WTC11 (cell line): ENCODE measurements around the gene RETREG1. TPM values are rescaled to one million over a fixed set of nuclear protein-coding genes. Genes with fewer than 3 reads are reported as not detected.

ENCODE experiments used
- ATAC-seq: fragments of 200-7000 bp; cut with Tn5 transposase; 2 replicates; pipeline ENCODE4 v1.10.0; 2021; ENCODE audit warnings: mild to moderate bottlenecking, moderate library complexity
- CTCF ChIA-PET: fragments of 300-600 bp; sonication (Branson Sonifier 250); formaldehyde crosslinking; loops from one replicate; lab custom pipeline; 2021; ENCODE audit warnings: antibody characterized with exemption; lab: Charles Lee
- POLR2A ChIA-PET: fragments of 350-600 bp; sonication (Branson Sonifier 250); formaldehyde crosslinking; loops from one replicate; lab custom pipeline; 2021; ENCODE audit warnings: antibody characterized with exemption; lab: Charles Lee
- DNase-seq: peaks from one replicate; pipeline ENCODE4 v3.0.0; 2021; ENCODE audit warnings: low spot score
- H3K27ac Mint-ChIP-seq: 2 replicates; pipeline ENCODE4 v1.8.0; 2021; ENCODE audit warnings: mixed read lengths
- H3K27me3 Mint-ChIP-seq: 2 replicates; pipeline ENCODE4 v1.8.0; 2021; ENCODE audit warnings: low read depth, mild to moderate bottlenecking, moderate library complexity, mixed read lengths
- H3K36me3 Mint-ChIP-seq: 2 replicates; pipeline ENCODE4 v1.8.0; 2021; ENCODE audit warnings: mixed read lengths
- H3K4me1 Mint-ChIP-seq: 2 replicates; pipeline ENCODE4 v1.8.0; 2022; ENCODE audit warnings: mixed read lengths
- H3K4me3 Mint-ChIP-seq: 2 replicates; pipeline ENCODE4 v1.8.0; 2021; ENCODE audit warnings: mild to moderate bottlenecking, moderate library complexity, mixed read lengths
- H3K9me3 Mint-ChIP-seq: 2 replicates; pipeline ENCODE4 v1.8.0; 2021; ENCODE audit warnings: mixed read lengths
- CREM ChIP-seq: sonication (generic); formaldehyde crosslinking; IDR thresholded peaks from 2 replicates; pipeline ENCODE4 v1.8.1; 2022; ENCODE audit warnings: mild to moderate bottlenecking, missing genetic modification reagents, moderate library complexity
- CTCF ChIP-seq: fragments of 200-600 bp; IDR thresholded peaks from 2 replicates; pipeline ENCODE4 v1.8.0; 2022; ENCODE audit warnings: antibody characterized with exemption
- E2F5 ChIP-seq: sonication (generic); formaldehyde crosslinking; IDR thresholded peaks from 2 replicates; pipeline ENCODE4 v1.8.1; 2022; ENCODE audit warnings: mild to moderate bottlenecking, moderate library complexity, missing genetic modification reagents
- ELF4 ChIP-seq: sonication (generic); formaldehyde crosslinking; IDR thresholded peaks from 2 replicates; pipeline ENCODE4 v1.8.1; 2022; ENCODE audit warnings: low read depth, mild to moderate bottlenecking, moderate library complexity, missing genetic modification reagents
- EMX1 ChIP-seq: fragments of 250-450 bp; sonication (Bioruptor Pico); IDR thresholded peaks from 2 replicates; pipeline ENCODE4 v1.8.0; 2021; ENCODE audit warnings: mild to moderate bottlenecking
- ETV6 ChIP-seq: sonication (generic); formaldehyde crosslinking; IDR thresholded peaks from 2 replicates; pipeline ENCODE4 v1.8.1; 2022; ENCODE audit warnings: mild to moderate bottlenecking, missing genetic modification reagents
- FOXJ3 ChIP-seq: sonication (generic); formaldehyde crosslinking; IDR thresholded peaks from 2 replicates; pipeline ENCODE4 v1.9.0; 2021; ENCODE audit warnings: missing genetic modification reagents, mild to moderate bottlenecking, borderline replicate concordance
- GTF2I ChIP-seq: fragments of 250-450 bp; sonication (Bioruptor Pico); conservative IDR thresholded peaks from 2 replicates; pipeline ENCODE4 v1.4.0; 2021; ENCODE audit warnings: mild to moderate bottlenecking
- HMGA2 ChIP-seq: fragments of 250-450 bp; sonication (Bioruptor Pico); IDR thresholded peaks from 2 replicates; pipeline ENCODE4 v1.4.0; 2021; ENCODE audit warnings: mild to moderate bottlenecking, moderate library complexity
- KAT7 ChIP-seq: sonication (generic); formaldehyde crosslinking; IDR thresholded peaks from 2 replicates; pipeline ENCODE4 v1.8.1; 2023; ENCODE audit warnings: missing genetic modification reagents, mild to moderate bottlenecking, borderline replicate concordance
- MAX ChIP-seq: sonication (generic); formaldehyde crosslinking; IDR thresholded peaks from 2 replicates; pipeline ENCODE4 v1.8.0; 2022; ENCODE audit warnings: mild to moderate bottlenecking, missing genetic modification reagents
- NR2C2 ChIP-seq: sonication (generic); formaldehyde crosslinking; IDR thresholded peaks from 2 replicates; pipeline ENCODE4 v1.8.0; 2022; ENCODE audit warnings: mild to moderate bottlenecking, missing genetic modification reagents
- NR3C1 ChIP-seq: sonication (generic); formaldehyde crosslinking; conservative IDR thresholded peaks from 2 replicates; pipeline ENCODE4 v1.8.1; 2023; ENCODE audit warnings: low read depth, mild to moderate bottlenecking, missing genetic modification reagents
- PREB ChIP-seq: sonication (generic); formaldehyde crosslinking; IDR thresholded peaks from 2 replicates; pipeline ENCODE4 v1.8.1; 2022; ENCODE audit warnings: mild to moderate bottlenecking, missing genetic modification reagents, moderate library complexity, borderline replicate concordance
- SP1 ChIP-seq: sonication (generic); formaldehyde crosslinking; conservative IDR thresholded peaks from 2 replicates; pipeline ENCODE4 v1.8.1; 2022; ENCODE audit warnings: missing genetic modification reagents
- TEAD4 ChIP-seq: sonication (generic); formaldehyde crosslinking; IDR thresholded peaks from 2 replicates; pipeline ENCODE4 v1.8.0; 2022; ENCODE audit warnings: mild to moderate bottlenecking, missing genetic modification reagents
- USF1 ChIP-seq: sonication (generic); formaldehyde crosslinking; IDR thresholded peaks from 2 replicates; pipeline ENCODE4 v1.8.0; 2022; ENCODE audit warnings: mild to moderate bottlenecking, missing genetic modification reagents
- ZNF219 ChIP-seq: sonication (generic); formaldehyde crosslinking; IDR thresholded peaks from 2 replicates; pipeline ENCODE4 v1.8.0; 2023; ENCODE audit warnings: missing genetic modification reagents, mild to moderate bottlenecking, borderline replicate concordance
- total RNA-seq: library from RNA; stranded (reverse); gene quantifications from 3 replicates; pipeline ENCODE4 v1.2.3, GENCODE V29; 2021

Gene RETREG1
- total RNA-seq, 1 experiment from 2014 or later = 2.2 TPM

GRCh38 chr5:16550316-16550952 lies 66.4 kb downstream of the RETREG1 start:
- TF ChIP-seq PREB (CRISPR knock-in tag) (no peak), MAX (CRISPR knock-in tag) (no peak), CTCF (peak; percentile 59)
- H3K27ac Mint-ChIP-seq = no peak overlapping the region
- ATAC-seq (peak; percentile 69), DNase-seq (peak; percentile 56)
- ChIA-PET POLR2A (no interaction called here), CTCF (interaction anchor here (0.5 to 1.7 kb wide), 15 partner anchors 9 to 431 kb away, joined by 3 to 13 read pairs (median 5); no protein-coding TSS in a partner anchor)
- H3K27me3 Mint-ChIP-seq = no peaks in the 10 kb centered on the region
- H3K9me3 Mint-ChIP-seq = peaks cover 3% of the 10 kb centered on the region; the same call in 1 of the 2 replicates
- H3K36me3 Mint-ChIP-seq = no peaks in the 10 kb centered on the region
- peaks cover 6% of the 10 kb centered on the region for H3K4me1 Mint-ChIP-seq
- H3K4me3 Mint-ChIP-seq = no peak overlapping the region

GRCh38 chr5:16549491-16550206 lies 67.1 kb downstream of the RETREG1 start:
- H3K4me3 Mint-ChIP-seq = no peak overlapping the region
- no peak for ATAC-seq
- DNase-seq = no peak
- POLR2A ChIA-PET = interaction anchor here (0.6 kb wide), 1 partner anchor 443 kb away, joined by 3 read pairs; no protein-coding TSS in a partner anchor
- TF ChIP-seq NR2C2 (no peak), CREM (CRISPR knock-in tag) (no peak), KAT7 (CRISPR knock-in tag) (no peak), FOXJ3 (CRISPR knock-in tag) (no peak), ELF4 (no peak), CTCF (no peak), TEAD4 (CRISPR knock-in tag) (no peak), GTF2I (CRISPR knock-in tag) (no peak), E2F5 (CRISPR knock-in tag) (no peak), SP1 (CRISPR knock-in tag) (no peak), ZNF219 (CRISPR knock-in tag) (no peak), ETV6 (CRISPR knock-in tag) (no peak), NR3C1 (CRISPR knock-in tag) (no peak), EMX1 (CRISPR knock-in tag) (no peak), HMGA2 (no peak), USF1 (CRISPR knock-in tag) (no peak)
- peaks cover 6% of the 10 kb centered on the region for H3K4me1 Mint-ChIP-seq
- no peak overlapping the region for H3K27ac Mint-ChIP-seq
- H3K9me3 Mint-ChIP-seq = peaks cover 3% of the 10 kb centered on the region; the same call in 1 of the 2 replicates
- CTCF ChIA-PET = interaction anchor here (0.9 to 1.7 kb wide), 11 partner anchors 9 to 389 kb away, joined by 3 to 13 read pairs (median 5); no protein-coding TSS in a partner anchor
- H3K36me3 Mint-ChIP-seq = no peaks in the 10 kb centered on the region
- no peaks in the 10 kb centered on the region for H3K27me3 Mint-ChIP-seq
